Activated CD8-positive, alpha-beta memory T cell treated with anti-CD3 and anti-CD28 coated beads, Interleukin-2, amount 10 ng/mL, durations not matched to agents 7 days and 5 days (primary cell): ENCODE measurements around the gene CYB5D1. TPM values are rescaled to one million over a fixed set of nuclear protein-coding genes. Genes with fewer than 3 reads are reported as not detected.

ENCODE experiments used
- total RNA-seq, 2 experiments: library from RNA; stranded (reverse); gene quantifications; one replicate each; pipeline ENCODE4 v1.2.3, GENCODE V29; 2021

CYB5D1 gene
- total RNA-seq, 2 experiments from 2014 or later = 6.4 to 8.2 TPM

Other genes starting within 250 kb of the CYB5D1 start
- 10 to 100 TPM; 30.7 to 40.5 TPM for gene FXR2, start 243.1 kb upstream of the CYB5D1 start, total RNA-seq
- gene SAT2, start 230.2 kb upstream of the CYB5D1 start, total RNA-seq = 10 to 100 TPM; 21.5 to 28.0 TPM
- not detected for gene SHBG, start 227.9 kb upstream of the CYB5D1 start, total RNA-seq
- gene ATP1B2, start 207.1 kb upstream of the CYB5D1 start, total RNA-seq = under 1 TPM in 1 of 2 experiments, not detected in 1; 0.47 TPM
- 100 to 1,000 TPM; 137 to 171 TPM for gene TP53, start 170.5 kb upstream of the CYB5D1 start, total RNA-seq
- 10 to 100 TPM; 28.0 to 29.0 TPM for gene WRAP53, start 169.5 kb upstream of the CYB5D1 start, total RNA-seq
- gene EFNB3, start 152.8 kb upstream of the CYB5D1 start, total RNA-seq = not detected
- not detected for gene DNAH2, start 140.3 kb upstream of the CYB5D1 start, total RNA-seq
- gene KDM6B, start 23.8 kb upstream of the CYB5D1 start, total RNA-seq = 10 to 100 TPM; 15.5 to 31.9 TPM
- 1 to 10 TPM in 1 of 2 experiments, under 1 TPM in 1; 0.84 to 1.2 TPM for gene TMEM88, start 2.9 kb upstream of the CYB5D1 start, total RNA-seq
- gene NAA38, start 444 bp upstream of the CYB5D1 start, total RNA-seq = 10 to 100 TPM; 86.0 to 95.8 TPM
- 100 to 1,000 TPM; 139 to 147 TPM for gene CHD3, start 30.8 kb downstream of the CYB5D1 start, total RNA-seq
- 1 to 10 TPM; 2.8 to 3.9 TPM for gene RNF227, start 58.3 kb downstream of the CYB5D1 start, total RNA-seq
- gene KCNAB3, start 71.9 kb downstream of the CYB5D1 start, total RNA-seq = 1 to 10 TPM; 6.6 to 6.7 TPM
- gene TRAPPC1, start 73.9 kb downstream of the CYB5D1 start, total RNA-seq = 100 to 1,000 TPM; 216 to 245 TPM
- gene CNTROB, start 74.2 kb downstream of the CYB5D1 start, total RNA-seq = 10 to 100 TPM; 56.8 to 69.2 TPM
- not detected for gene GUCY2D, start 144.6 kb downstream of the CYB5D1 start, total RNA-seq
- not detected for gene ALOX15B, start 181.1 kb downstream of the CYB5D1 start, total RNA-seq
- under 1 TPM; 0.42 to 0.64 TPM for gene ALOX12B, start 229.7 kb downstream of the CYB5D1 start, total RNA-seq